T-helper 22 cell (primary cell): ENCODE results near the gene RBP3.

Experiments
- DNase-seq: peaks from one replicate; pipeline ENCODE4 v3.0.0-alpha.2; 2020; ENCODE audit warnings: low read depth

Gene RBP3

GRCh38 chr10:47348138-47348651, at the start of gene RBP3:
Gene RBP3, plus strand, starts transcription at chr10:47348363. Its CDS starts 122 bp downstream, at chr10:47348485.
- no peak for DNase-seq

GRCh38 chr10:47298715-47299114, 49.4 kb upstream of the RBP3 start:
- DNase-seq, result no peak

GRCh38 chr10:47299611-47300428, 48.3 kb upstream of the RBP3 start, which contains the start of gene GDF10:
Gene GDF10, plus strand, starts transcription at chr10:47300197. Its CDS starts 455 bp downstream, at chr10:47300652.
- no peak for DNase-seq

DNA sequence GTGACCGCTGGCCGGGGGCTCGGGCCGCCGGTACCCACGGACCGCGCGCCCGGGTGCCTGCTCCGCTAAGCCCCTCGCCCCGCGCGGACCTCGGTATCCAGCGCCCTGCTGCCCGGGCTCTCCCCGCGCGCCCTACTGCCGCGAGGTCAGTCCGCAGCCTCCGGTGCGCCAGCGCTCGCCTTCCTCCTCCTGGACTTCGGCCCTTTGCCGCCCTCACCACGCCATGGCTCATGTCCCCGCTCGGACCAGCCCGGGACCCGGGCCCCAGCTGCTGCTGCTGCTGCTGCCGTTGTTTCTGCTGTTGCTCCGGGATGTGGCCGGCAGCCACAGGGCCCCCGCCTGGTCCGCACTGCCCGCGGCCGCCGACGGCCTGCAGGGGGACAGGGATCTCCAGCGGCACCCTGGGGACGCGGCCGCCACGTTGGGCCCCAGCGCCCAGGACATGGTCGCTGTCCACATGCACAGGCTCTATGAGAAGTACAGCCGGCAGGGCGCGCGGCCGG, 47.7 kb upstream of the RBP3 start:
- no peak for DNase-seq

GRCh38 chr10:47301833-47302232, 46.3 kb upstream of the RBP3 start:
- no peak for DNase-seq

- no peak for DNase-seq
Measured at GRCh38 chr10:47303105-47303504, 45.1 kb upstream of the RBP3 start.

- DNase-seq, result no peak
Measured at GRCh38 chr10:47303866-47304265, 44.3 kb upstream of the RBP3 start.

DNA sequence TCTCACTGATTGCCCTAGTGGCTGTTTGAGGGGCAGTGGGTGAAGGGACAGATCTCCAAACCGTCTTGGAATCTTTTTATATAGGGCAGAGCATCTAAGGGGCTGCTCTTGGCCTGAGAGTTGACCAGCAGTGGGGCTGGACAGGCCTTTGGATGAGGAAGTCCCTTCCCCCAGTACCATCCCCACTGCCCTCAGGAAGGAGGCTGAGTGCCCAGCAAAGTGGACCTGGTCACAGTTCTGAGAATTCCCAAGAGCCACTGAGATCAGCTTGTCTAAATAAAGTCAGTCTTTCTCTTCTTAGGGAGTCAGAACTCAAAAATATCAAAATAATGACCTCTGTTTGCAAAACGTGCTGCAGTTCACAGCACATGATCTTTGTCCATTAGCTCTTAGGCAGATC, 42.6 kb upstream of the RBP3 start:
- DNase-seq, result no peak

DNA sequence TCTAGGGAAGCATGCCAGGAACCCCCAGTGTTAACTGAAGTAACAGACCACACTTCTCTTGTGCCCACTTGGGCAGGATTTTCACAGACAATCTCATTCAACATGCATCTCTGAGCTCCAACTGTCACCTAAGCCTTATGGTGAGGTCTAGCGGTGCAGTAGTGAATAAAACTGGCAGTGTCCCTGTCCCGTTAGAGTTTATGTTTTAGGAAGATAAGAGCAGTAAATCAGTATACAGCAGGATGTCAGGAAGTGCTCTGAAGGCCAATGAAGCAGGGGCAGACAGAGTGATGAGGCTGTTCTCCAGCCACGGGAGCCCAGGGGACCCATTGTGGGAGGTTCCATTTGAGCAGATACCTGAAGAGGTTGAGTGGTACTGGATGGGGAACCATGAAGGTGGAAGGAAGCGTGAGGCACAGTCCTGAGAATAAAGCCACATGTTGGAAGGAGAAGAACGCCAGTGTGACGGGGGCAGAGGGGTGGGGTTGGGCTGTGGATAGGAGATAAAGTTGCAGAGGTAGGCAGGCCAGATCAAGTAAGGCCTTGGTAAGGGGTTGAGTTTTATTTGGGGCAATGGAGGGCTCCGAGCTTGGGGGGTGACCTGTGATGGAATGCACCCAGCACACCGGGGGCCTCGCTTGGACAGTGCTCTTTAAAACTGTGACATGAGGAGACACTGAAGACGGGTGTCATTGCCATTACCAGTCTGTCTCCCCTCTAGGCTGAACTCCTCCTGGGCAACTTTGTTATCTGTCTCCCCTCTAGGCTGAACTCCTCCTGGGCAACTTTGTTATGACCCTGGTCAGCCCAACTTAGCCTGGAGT, 41.6 kb upstream of the RBP3 start:
- DNase-seq, result no peak

- DNase-seq, result no peak
Measured at GRCh38 chr10:47307381-47307780, 40.8 kb upstream of the RBP3 start.

DNA sequence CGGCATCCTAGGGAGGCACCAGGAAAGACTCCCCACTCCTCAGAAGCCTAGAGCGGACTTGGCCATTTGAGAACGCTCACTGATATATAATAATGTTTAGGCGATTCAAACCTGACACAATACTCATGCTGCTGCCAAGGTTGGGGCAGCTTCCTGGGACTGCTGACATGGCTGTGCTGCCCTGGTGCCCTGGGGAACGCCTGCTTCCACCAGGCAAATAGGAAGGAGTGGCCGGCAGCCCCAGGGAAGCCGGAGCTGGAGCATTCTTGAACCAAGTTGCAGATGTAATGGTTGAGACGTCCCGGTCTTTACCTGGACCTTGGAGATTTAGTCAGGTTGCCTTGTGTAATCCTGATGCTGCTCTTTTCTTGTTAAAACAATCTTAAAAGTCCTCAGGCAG, 39.4 kb upstream of the RBP3 start:
- no peak for DNase-seq

DNA sequence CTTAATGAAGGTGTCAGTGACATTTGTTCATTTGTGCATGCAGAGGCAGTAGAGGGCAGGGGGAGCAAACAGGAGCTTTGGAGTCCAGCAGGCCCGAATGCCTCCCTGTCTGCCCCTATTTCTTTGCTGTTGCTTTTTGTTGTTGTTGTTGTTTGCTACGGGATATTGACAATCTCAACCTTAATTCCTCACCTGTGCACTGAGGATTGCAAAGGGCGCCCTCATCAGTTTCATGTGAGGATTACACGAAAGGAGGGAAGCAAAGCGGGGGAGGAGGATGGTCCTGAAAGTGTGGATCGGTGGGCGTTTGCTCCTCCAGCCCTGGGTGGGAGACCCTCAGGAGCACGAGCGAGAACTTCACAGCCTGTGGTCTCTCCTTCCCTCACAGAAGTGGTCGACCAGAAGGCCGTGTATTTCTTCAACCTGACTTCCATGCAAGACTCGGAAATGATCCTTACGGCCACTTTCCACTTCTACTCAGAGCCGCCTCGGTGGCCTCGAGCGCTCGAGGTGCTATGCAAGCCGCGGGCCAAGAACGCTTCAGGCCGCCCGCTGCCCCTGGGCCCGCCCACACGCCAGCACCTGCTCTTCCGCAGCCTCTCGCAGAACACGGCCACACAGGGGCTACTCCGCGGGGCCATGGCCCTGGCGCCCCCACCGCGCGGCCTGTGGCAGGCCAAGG, 38.6 kb upstream of the RBP3 start:
- no peak for DNase-seq

DNA sequence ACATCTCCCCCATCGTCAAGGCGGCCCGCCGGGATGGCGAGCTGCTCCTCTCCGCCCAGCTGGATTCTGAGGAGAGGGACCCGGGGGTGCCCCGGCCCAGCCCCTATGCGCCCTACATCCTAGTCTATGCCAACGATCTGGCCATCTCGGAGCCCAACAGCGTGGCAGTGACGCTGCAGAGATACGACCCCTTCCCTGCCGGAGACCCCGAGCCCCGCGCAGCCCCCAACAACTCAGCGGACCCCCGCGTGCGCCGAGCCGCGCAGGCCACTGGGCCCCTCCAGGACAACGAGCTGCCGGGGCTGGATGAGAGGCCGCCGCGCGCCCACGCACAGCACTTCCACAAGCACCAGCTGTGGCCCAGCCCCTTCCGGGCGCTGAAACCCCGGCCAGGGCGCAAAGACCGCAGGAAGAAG, 38.1 kb upstream of the RBP3 start:
- DNase-seq, result no peak

GRCh38 chr10:47311193-47311931, 36.8 kb upstream of the RBP3 start:
- peak; percentile 29 for DNase-seq

GRCh38 chr10:47311932-47312662, 36.1 kb upstream of the RBP3 start:
- peak; percentile 41 for DNase-seq

- DNase-seq, result no peak
Measured at GRCh38 chr10:47312663-47312995, 35.5 kb upstream of the RBP3 start.

GRCh38 chr10:47314416-47314970, 33.7 kb upstream of the RBP3 start:
- no peak for DNase-seq

GRCh38 chr10:47315421-47315820, 32.7 kb upstream of the RBP3 start:
- no peak for DNase-seq

DNA sequence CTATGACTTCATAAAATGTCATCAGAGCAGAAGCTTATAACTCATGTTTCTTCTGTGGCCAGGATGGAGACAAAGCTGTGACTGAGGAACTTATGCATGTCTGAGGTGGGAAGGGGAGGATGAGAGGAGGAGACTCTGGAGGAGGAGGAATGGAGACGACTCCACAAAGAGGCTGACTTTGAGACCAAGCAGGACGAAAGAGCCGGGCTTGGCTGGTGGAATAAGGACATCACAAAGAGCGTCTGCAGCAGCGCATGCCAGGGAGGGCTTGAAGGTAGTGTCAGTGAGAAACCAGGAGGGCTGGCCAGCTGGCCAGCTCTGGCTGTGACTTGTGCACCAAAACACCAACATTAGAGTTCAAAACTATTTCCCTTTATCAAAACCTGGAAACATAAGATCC, 32.0 kb upstream of the RBP3 start:
- DNase-seq, result no peak

GRCh38 chr10:47317251-47317650, 30.9 kb upstream of the RBP3 start:
- DNase-seq, result no peak

DNA sequence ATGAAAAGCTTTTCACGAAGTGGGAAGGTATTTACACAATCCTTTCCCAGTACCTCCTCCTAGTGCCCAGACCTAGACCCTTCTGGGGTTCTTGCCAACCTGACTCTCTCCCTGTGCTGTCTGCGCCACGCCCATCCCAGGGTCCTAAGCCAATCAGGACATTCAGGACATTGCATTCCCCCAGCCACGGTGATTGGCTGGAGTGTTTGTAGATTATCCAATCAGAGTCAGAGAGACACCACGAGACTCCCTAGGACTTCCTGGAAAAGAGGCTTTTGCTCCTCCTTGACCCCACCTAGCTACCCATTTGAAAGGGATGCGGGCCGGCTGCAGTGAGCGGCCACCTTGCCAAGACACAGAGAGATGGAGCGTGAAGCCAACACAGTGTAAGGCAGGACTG, 29.5 kb upstream of the RBP3 start:
- no peak for DNase-seq
